ENCODE data around the gene RHNO1. TPM values are rescaled to one million over a fixed set of nuclear protein-coding genes. Genes with fewer than 3 reads are reported as not detected.
A peak's percentile ranks its signal among the peaks of the same experiment; 100 is the strongest.

The RHNO1 gene
- polyA plus RNA-seq, 1 experiment = 40.0 TPM

- Histone ChIP-seq H3K27me3 (ENCODE audit: control insufficient read depth, insufficient read depth, low read length) (no peaks in the 10 kb centered on the region), H3K4me3 (ENCODE audit: low read depth, low read length) (peak overlapping the region; percentile 87), H3K36me3 (ENCODE audit: control insufficient read depth, insufficient read depth, low read length) (no peaks in the 10 kb centered on the region)
- CTCF ChIA-PET = no interaction called here
- TF ChIP-seq CTCF (IDR thresholded peaks at IDR 0.05; ENCODE audit: insufficient read depth, low read depth, low read length) = no peak
- DNase-seq (ENCODE audit: low read depth) = no peak
- POLR2A ChIA-PET = interaction anchor here (0.6 kb wide), 1 partner anchor 138 kb away, joined by 6 read pairs; no protein-coding TSS in a partner anchor
These were observed 15.2 kb downstream of the RHNO1 start for GRCh38 chr12:2892246-2892645.

- POLR2A ChIA-PET = interaction anchor here (0.7 kb wide), 1 partner anchor 1591 kb away, joined by 6 read pairs; no protein-coding TSS in a partner anchor
- no peak for TF ChIP-seq CTCF (IDR thresholded peaks at IDR 0.05; ENCODE audit: insufficient read depth, low read depth, low read length)
These were observed 16.0 kb downstream of the RHNO1 start for GRCh38 chr12:2893007-2893406.

GRCh38 chr12:2895051-2895451 is 18.0 kb downstream of the RHNO1 start:
- Histone ChIP-seq H3K27me3 (ENCODE audit: control insufficient read depth, insufficient read depth, low read length) (no peaks in the 10 kb centered on the region), H3K36me3 (ENCODE audit: control insufficient read depth, insufficient read depth, low read length) (no peaks in the 10 kb centered on the region), H3K4me3 (ENCODE audit: low read depth, low read length) (no peak overlapping the region)
- TF ChIP-seq CTCF (IDR thresholded peaks at IDR 0.05; ENCODE audit: insufficient read depth, low read depth, low read length) = no peak
- CTCF ChIA-PET = interaction anchor here (0.6 to 2.0 kb wide), 5 partner anchors 10 to 139 kb away, joined by 3 to 7 read pairs (median 4); no protein-coding TSS in a partner anchor
- POLR2A ChIA-PET = no interaction called here
- peak; percentile 50 for DNase-seq (ENCODE audit: low read depth)

More at GRCh38 chr12:2893007-2893406, 16.0 kb downstream of the RHNO1 start:
- CTCF ChIA-PET = interaction anchor here (0.6 kb wide), 1 partner anchor 181 kb away, joined by 3 read pairs; no protein-coding TSS in a partner anchor
- Histone ChIP-seq H3K36me3 (ENCODE audit: control insufficient read depth, insufficient read depth, low read length) (no peaks in the 10 kb centered on the region), H3K4me3 (ENCODE audit: low read depth, low read length) (no peak overlapping the region), H3K27me3 (ENCODE audit: control insufficient read depth, insufficient read depth, low read length) (no peaks in the 10 kb centered on the region)
- peak; percentile 82 for DNase-seq (ENCODE audit: low read depth)

GRCh38 chr12:2895511-2895910 is 18.5 kb downstream of the RHNO1 start:
- TF ChIP-seq CTCF (IDR thresholded peaks at IDR 0.05; ENCODE audit: insufficient read depth, low read depth, low read length) = no peak
- CTCF ChIA-PET = interaction anchor here (0.7 to 2.0 kb wide), 5 partner anchors 11 to 139 kb away, joined by 3 to 7 read pairs (median 4); no protein-coding TSS in a partner anchor
- H3K4me3 ChIP-seq (ENCODE audit: low read depth, low read length) = no peak overlapping the region
- POLR2A ChIA-PET = no interaction called here
- H3K36me3 ChIP-seq (ENCODE audit: control insufficient read depth, insufficient read depth, low read length) = no peaks in the 10 kb centered on the region
- DNase-seq (ENCODE audit: low read depth) = no peak
- no peaks in the 10 kb centered on the region for H3K27me3 ChIP-seq (ENCODE audit: control insufficient read depth, insufficient read depth, low read length)

GRCh38 chr12:2897418-2897817 is 20.4 kb downstream of the RHNO1 start:
- no peak overlapping the region for H3K4me3 ChIP-seq (ENCODE audit: low read depth, low read length)
- no peaks in the 10 kb centered on the region for H3K27me3 ChIP-seq (ENCODE audit: control insufficient read depth, insufficient read depth, low read length)
- no peaks in the 10 kb centered on the region for H3K36me3 ChIP-seq (ENCODE audit: control insufficient read depth, insufficient read depth, low read length)
- no peak for TF ChIP-seq CTCF (IDR thresholded peaks at IDR 0.05; ENCODE audit: insufficient read depth, low read depth, low read length)
- ChIA-PET CTCF (no interaction called here), POLR2A (no interaction called here)
- no peak for DNase-seq (ENCODE audit: low read depth)
